Hematopoietic multipotent progenitor cell treated with erythropoietin and hydrocortisone succinate and interleukin-3 and kit ligand, for 8 days (in vitro differentiated cells): Measurements from ENCODE around the gene CLN6.
"Not testable (repeated sequence)": the region's sequence is repeated elsewhere in the genome, so short reads cannot be mapped to it uniquely, and the experiment has no call there.

Source experiments
- DNase-seq: peaks from one replicate; pipeline ENCODE4 v3.0.0-alpha.2; 2015

The CLN6 gene

DNA sequence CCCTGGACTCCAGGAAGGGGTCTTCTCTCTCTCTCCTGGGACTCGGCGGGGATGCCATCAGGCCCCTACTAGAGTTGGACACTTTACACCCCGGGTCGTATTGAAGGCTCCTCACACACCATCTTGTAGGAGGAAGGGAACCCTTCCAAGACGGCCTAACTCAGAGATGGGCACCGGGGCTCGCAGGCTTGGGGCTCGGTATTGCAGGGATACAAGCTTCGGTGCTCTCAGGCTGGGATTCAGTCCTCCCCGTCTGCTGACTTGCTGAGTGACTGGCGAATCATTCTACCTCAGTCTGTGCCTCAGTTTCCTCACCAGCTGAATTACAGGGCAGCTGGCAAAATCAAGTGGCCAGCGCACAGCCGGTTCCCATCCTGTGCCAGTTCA, 24.0 kb downstream of the CLN6 start:
- no peak for DNase-seq

DNA sequence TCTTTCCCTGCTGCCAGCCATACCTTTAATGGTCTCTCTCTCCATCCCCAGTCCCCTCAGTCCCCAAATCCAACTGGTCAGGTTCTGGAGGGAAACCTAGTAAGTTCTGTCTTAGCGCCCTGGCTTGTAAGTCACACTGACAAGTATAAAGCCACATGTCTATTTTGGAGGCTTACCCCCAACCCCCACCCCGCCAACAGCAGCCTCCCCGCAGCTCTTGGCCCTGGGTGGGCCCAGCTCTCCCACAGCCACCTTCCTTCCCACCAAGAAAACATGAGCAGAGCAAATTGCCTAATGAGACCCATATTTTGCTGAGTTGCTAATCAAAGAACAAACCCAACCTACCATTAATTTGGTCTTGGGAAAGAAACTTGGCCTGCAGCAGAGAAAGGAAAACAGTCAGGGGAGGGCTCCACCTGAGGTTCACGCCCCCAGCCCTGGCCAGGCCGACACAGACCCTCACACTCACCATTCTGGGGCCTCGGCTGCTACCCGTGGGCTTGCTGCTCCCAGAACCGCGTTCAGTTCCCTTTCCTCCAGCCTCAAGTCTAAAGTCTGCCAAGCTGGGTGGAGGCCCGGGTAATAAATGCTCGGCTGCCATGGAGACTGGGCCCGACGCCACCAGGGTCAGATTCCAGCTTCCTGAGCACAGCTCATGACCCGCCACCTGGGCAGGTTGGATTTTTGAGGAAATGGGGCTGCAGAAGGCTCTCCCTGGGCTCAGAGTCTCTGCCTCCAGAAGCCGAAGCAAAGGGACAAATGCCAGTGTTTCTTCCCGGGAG, 24.6 kb downstream of the CLN6 start, which contains the start of gene CALML4:
Gene CALML4 (minus strand): TSS at position 557 of the 782 bp plus-strand sequence. CDS start 85 bp downstream, at position 472.
- DNase-seq = no peak

DNA sequence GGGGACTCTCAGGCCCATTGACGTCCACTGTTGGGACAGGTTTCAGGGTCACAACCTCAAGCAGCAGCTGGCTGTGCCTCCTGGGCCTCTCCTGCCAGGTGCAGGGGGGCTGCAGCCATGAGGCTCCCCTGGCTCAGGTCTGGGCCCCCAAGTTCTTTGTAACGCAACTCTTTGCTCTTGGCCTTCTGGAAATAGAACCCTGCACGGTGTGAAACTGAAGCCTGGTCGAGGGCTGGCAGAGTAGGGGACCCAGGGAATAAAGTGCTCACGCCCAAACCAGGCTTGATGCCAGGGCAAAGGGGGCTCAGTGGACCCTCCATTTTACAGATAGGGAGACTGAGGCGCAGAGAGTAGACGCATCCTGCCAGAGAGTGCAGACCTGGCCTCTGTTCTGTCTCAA, 25.2 kb downstream of the CLN6 start:
- DNase-seq = no peak

DNA sequence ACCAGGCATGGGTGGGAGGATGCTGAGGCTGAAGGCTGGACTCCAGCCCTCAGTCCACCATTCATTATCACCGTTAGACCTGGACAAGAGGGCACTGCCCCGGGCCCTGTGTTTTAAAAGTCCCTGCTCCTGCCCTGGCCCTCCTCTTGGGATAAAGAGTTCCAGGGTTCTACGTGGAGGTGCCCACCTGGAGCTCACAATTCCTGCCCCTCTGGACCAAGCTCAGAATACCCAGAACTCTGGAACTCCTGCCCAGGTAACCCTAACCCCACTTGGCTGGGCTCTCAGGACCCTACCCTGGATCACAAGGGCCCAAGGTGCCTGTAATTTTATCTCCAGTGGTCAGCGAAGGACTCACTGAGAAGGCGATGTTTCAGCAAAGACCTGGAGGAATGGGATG, 25.6 kb downstream of the CLN6 start:
- no peak for DNase-seq

DNA sequence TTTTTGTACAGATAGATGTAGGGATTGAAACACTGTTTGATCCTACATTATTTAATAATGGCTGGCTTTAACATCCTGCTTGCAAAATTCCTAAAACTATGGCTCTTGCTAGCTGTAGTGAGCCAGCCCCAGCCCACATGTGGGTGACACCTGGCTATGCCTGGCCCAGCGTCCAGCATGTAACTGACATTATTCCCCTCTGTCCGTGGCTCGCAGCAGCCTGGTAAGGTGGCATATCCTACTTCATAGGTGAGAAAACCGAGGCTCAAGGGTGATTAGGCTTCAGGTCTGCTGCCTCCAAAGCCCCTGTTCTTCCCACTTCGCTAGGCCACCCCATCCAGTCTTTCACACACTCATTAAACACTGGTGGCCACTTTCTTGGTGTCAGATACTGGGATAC, 26.0 kb downstream of the CLN6 start:
- DNase-seq = no peak

DNA sequence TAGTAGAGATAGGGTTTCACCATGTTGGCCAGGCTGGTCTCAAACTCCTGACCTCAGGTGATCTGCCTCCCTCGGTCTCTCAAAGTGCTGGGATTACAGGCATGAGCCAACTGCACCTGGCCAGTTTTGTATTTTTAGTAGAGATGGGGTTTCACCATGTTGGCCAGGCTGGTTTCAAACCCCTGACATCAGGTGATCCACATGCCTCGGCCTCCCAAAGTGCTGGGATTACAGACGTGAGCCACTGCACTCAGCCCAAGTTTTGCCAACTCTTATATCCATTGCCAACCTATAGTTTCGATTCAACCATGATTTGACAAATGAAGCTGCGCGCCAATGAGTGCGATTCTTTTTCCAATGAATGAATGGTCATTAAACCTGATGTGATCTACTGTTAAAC, 26.5 kb downstream of the CLN6 start:
- not testable (repeated sequence) for DNase-seq

DNA sequence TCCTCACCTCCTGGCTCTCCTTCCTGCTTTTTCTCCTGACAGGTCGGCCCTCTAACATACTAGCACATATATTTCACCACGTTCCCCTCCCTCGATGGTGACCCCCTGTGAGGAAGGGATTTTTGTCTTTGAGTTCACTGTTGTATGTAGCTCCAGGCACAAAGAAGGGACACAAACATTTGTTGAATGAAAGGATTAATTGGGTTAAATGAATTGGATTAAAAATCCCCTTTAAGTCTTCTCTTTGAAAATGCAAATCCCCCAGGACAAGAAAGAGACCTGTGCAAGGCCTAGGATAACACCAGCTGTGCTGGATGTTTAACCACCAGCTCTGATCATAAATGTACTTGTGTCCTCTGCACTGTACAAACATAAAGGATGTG, 27.7 kb downstream of the CLN6 start:
- DNase-seq = no peak

DNA sequence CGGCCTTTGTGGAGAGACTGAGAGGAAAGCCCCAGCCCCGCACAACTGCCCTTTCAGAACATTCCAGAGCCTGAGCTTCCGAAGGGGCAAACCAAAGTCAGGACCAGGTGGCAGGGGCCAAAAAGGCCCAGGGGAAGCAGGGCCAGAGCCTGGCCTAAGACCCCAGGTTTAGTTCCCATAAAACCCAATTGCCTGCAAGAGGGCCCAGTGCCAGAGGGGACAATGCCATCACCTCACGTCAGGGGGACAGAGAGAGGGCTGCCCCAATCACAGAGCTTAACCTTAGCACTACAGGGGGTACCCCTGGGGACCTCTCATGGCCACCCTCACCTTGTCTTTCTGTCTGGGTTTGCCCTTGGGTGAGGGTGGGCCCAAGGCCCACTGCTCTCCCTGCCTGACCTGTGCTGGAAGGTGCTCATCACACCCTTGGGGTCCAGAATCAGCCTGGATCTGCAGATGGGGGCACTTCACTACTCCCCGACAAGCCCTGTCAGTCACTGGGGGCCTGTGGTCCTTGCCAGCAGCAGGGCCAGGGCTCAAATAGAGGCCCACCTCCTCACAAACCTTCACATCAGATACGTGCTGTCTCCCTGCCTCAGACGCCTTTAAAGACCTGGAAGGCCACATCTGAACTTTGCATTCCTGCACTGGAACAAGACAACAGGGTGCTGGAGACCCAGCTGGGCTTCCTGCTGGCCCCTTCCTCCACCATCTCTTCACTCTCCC, 28.2 kb downstream of the CLN6 start:
- DNase-seq = no peak

DNA sequence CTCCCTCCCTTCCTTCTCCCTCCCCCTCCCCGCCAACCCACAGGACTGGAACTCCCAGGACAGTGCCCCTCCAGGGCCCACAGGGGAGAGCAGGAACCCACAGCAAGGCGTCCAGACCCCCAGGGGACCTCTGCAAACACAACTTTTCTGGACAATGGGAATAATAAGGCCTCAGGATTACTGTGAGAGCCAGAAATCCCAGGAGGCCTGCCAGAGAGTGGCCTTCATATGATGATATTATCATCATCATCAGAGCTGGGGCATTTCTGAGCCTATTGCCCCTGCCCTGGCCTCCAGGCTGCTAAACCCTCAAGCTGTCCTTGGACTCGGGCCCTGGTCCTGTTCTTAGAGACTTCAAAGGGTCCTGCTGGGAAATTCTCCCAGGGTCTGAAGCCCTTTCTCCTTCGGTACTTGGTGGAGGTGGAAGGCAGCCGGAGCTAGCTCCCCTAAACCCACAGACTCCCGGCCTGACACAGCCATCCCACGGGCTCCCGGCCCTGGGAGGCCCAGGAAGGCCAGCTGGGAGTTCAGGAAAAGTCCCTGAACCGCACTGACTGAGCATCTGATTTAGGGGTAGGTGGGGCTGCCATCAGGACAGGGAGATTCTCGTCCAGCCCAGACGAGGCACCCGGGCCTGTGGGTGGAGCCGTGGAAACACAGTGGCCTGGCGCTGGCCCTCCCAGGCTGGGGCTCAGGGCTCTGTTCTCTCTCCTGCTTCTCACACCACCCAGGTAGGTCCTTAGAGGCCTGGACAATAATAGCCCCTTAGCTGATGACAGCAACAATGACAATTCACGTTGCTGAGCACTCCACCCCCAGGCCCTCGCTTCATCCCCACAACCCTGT, 29.3 kb downstream of the CLN6 start:
- no peak for DNase-seq

DNA sequence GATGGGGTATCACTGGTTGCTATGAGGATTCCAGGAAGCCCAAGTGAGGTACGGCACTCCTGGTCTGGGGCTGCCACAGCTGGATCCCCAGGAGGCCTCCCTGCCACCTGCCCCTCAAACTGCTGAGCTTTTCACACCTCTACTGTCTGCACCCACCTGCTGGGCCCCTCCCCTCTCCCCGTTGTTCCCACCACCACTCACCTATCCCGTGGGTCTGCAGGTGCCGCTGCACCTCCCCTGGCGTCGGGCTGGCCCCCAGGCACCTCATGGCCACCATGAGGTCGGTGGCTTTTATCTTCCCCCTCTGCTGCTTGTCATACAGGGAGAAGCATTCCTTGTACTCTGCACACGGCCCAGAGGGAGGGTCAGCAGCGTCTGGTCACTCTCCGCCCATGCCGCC, 30.2 kb downstream of the CLN6 start:
- no peak for DNase-seq

DNA sequence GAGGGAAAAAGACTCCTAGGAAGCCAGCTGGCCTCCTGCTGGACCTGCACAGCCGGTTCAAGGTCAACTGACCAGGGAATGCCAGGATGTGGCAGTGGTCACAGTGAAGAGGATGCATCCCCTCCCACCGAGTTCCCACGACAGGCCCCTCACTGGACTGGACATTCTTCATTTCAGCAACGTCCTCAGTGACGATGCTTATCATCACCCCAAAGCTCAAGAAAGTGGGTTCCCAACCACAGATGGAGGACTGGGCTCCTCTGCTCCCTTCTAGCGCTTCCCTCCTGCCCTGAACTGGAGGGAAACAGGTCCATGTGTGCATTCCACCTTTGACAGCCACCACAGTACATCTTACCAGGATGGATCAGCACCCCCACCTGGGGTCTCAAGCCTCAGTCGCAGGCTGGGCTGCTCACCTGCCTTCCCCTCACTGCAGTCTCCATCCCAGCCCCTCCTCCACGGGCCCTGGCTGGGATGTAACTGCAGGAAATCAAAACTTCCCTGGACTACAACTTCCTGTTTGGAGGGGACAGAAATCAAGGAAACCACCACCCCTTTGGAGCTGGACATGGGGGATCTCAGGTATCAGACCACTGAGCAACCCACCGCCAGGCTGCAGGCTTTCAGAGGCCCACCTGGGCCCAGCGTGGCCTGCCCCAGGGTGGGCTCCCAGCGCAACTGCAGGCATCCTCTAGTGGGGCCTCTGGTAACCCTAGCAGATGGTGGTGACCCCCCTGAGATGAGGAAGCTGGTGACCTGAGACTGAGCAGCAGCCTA, 31.7 kb downstream of the CLN6 start:
- DNase-seq = no peak

DNA sequence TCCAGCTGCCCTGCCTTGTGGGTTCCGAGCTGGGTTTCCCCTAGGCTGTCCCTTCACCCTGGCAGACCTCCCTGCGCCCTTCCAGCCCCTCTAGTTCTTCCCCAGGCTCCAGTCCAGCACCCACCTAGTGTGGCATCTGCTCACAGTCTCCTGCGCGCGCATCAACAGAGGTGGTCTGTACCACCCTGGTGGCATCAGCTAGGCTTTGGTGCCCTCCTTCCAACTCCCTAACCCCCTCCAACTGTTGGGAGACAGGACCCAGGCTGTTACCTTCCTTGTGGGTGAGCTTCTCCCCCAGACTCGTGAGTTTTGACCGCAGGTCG, 32.4 kb downstream of the CLN6 start:
- no peak for DNase-seq

DNA sequence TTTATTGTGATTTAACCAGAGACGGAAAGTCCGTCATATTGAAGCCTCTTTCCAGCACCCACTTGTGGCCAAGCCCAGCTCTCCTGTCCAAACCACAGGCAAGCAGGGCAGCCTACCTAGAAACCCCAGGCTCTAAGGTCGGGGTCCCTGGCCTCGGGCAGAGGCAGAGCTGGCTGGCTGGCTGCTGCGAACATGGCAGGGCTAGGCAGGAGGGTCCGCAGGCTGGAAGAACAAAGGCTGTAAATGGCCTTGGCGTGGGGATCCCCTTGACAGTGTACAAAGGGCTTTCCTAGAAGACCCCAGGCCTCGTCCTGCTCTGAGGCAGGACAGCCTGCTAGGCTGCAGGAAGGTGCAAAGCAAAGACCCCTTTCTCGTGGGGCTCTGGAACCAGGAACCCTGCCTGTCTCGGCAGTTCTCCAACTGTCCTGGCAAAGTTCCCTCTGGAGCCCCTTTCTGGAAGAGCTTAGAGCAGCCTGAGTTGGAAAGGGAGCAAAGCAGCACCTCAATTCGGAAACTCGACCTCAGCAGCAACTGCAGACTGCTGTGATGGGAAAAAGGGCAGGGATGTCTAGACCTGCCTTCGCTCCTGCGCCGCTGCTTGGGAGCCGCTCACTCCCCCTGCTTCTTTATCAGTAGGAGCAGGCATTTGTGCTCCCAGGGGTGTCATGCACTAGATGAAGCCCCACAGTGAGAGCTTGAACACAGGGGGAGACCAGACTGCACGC, 32.9 kb downstream of the CLN6 start:
- DNase-seq = no peak

DNA sequence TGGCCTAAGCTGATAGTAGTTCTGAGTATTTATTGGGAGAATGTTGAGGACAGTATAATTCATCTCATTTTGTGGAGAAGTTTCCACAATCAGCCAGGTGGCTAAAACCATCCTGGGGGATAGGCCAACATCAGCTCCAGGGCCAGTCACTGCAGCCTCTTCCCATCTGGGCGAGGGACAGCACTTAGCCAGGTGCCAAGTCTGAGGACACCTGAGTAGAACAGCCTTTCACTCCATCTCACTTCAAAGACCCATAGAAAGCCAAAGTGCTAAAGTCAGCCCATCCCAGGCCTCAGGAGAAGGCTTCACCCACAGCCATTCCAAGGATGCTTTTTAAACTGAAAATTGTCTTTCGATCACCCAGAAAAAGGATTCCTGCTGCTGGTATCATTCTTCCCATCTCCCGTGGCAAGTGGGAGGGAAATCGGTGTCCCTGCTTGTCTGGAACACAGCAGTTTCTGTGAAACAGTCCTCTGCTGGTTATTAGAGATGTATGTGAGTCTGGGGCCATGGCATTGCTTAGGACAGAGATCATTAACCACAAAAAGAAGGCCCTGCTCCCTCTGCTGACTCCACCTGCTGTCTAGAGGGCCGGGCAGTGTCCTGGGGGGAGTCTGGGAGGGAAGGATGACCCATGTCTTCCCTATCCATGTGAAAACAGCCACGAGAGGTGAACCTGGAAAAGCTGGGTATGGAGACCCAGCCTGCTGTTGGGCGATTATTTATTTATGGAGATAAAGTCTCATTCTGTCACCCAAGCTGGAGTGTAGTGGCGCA, 34.0 kb downstream of the CLN6 start:
- no peak for DNase-seq

DNA sequence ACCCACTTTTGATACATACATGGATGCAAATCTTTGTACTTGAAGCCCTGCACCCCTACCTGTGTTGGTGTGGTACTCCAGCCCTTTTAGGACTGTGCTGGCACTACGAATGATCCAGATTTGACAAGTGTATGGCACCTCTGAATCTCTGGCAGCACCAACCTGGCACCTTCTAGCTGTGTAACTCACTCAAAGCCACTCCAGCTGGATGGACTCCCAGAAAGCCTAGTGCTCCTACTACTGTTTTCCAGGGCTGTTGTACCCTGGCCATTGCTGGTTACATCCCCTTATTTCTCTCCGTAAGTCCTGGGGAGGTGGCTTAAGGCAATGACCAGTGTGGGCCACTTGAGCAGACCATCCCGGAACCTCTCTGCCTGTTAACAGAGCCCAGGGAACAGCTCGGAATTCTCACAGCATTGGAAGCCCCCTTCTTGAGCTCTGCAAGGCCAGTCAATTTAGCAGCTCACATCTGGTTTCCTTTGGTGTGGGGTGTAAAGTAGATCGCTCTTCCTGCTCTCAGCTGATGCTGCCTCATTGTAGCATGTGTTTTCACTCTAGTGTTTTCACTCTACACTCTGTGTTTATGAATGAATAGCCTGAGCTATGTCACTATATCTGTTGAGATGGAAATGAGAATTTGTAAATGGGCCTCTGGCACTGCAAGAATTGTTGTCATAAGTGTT, 36.6 kb downstream of the CLN6 start:
- DNase-seq = no peak

DNA sequence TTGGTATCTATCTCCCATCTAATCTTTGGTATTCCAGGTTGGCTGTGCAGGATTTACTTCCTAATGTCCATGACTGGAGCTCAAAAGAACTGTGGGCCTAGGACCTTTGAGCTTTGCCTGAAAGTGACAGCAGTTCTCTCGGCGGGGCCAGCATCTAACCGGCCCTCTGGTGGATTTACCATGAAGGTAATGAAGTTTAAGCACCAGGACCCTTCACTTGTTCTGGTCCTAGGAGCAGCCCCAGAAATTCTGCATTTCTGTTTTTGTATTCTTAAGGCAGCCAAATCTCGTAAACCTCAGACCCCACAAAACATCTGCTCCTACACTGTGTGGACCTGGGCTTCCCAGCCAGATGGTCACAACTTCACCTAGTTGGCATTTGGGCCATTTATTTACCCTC, 37.4 kb downstream of the CLN6 start:
- no peak for DNase-seq

DNA sequence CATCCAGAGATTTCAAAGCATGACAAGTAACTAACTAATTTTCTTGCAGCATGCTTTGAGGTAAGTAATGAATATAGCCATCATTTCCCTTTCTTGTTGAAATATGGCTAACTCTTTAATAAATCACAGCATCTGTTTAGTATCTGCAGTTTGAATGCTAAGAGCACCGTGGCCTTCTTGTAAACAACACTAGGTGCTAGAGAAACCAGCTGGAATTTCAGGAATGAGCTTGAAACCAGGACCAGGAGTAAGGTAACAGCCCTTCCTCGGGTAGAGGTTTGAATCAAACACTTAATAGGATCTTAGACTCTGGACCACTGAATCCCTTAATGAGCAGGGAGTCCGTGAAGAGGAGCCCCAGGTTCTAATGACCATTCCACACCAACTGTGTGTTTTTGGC, 38.0 kb downstream of the CLN6 start:
- no peak for DNase-seq

DNA sequence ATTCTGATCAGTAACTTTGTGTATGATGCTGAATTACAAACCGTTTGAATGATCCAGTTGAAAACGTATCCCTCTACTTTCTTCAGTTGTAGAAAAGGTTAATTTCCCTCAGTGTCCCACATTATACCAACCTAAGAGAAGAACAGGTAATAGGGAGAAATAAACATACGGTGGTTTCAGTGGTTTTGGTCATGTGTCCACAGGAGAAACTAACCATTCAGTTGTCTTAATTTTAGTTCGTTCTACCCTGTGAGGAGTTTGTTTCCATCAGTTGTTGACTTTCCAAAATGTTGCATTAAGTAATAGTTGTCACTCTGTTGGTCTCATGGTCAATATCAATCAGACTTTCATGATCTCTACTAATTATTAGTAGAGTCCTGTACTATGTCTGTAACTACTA, 39.5 kb downstream of the CLN6 start:
- DNase-seq = no peak

DNA sequence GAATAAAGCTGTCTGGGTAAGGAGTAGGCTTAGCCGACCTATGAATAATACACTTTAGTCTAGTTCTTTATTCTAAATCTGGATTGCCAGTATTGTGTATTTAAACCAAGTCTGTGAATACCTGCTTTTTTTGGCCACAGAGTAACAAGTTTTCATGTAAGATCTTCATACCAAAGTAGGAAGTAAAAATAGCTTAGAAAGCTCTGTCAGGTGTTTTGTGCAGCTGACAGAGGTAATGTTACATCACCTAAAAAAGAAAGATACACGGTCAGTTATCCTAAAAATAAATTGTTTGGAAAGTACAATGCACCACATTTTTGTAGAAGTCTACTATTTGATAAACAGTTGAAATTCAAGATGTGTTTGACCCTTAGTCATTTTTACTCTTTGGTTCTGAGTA, 40.9 kb downstream of the CLN6 start:
- no peak for DNase-seq

DNA sequence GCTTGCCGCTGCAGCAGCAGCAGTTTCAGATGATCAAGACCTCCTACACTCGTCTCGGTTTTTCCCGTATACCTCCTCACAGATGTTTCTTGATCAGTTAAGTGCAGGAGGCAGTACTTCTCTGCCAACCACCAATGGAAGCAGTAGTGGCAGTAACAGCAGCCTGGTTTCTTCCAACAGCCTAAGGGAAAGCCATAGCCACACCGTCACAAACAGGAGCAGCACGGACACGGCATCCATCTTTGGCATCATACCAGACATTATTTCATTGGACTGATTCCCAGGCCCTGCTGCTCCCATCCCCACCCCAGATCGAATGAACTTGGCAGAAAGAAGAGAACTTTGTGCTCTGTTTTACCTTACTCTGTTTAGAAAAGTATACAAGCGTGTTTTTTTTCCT, 42.0 kb downstream of the CLN6 start:
- DNase-seq = no peak
